GM18951 (cell line): ENCODE measurements around the gene TSPEAR.

Experiments used
- POLR2A ChIP-seq: IDR thresholded peaks from 4 replicates; pipeline ENCODE4 v1.6.1; 2011; ENCODE audit warnings: mild to moderate bottlenecking; ENCODE audit not compliant: insufficient read length, insufficient read depth; ENCODE audit errors: extremely low read depth
- in situ Hi-C: fragments of 300-500 bp; cut with MboI; formaldehyde crosslinking; loops from one replicate; pipeline ENCODE4 v1.12.0; 2022; ENCODE audit warnings: low sequenced_read_pairs, mixed read lengths, inconsistent platforms; ENCODE audit not compliant: unreplicated experiment

The TSPEAR gene

DNA sequence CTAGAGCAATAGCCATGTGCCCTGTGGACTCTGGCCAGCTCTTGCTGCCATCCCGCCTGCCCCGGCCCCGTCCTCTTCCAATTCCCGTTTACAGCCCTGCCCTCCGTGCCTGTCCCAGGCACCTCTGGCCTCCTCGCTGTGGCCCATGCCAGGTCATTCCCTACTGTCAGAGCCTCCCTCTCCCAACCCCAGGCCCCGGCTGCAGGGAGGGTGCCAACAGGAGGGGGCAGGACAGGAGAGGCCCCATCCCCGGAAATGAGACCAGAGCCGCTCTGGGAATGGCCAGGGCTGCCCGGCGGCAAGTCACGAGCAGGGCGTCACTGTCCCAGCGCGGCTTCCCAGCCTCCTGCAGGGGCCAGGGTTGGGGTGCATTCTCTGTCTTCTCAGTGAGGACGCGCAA is 23.5 kb upstream of the TSPEAR start:
- TF ChIP-seq POLR2A: no peak
- in situ Hi-C loops: no loop called here

DNA sequence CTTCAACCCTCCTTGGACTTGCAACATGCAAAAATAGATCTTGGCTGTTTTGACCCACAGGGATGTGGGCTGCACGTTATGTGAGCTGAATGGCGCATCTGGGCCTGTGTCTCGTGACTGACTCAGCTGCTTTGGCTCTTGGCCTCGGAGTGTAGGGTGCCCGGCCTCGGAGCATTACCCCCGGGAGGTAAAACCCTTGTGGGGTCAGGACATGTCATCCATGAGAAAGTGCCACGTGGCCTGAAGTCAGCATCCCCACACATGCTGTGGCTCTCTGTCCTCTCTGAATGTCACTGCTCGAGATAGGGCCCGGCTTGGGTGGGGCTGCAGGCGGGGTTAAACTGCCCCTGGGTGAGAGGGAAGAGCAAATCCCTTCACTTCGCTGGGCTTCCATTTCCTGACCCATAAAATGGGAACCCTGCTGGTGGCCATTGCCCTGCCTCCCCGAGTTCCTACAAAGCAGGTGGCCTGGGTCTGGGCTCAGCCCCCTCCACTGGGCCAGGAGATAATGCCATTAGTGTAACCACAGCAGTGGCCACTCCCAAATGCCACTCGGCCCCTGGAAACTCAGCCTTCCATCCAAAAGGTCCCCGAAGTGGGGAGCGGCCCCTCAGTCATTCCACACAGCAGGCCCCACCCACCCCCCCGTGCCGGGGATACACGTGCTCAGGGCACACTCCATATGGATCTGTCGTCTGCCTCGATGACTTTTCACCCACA is 22.8 kb upstream of the TSPEAR start:
- TF ChIP-seq POLR2A: no peak
- in situ Hi-C loops: no loop called here

DNA sequence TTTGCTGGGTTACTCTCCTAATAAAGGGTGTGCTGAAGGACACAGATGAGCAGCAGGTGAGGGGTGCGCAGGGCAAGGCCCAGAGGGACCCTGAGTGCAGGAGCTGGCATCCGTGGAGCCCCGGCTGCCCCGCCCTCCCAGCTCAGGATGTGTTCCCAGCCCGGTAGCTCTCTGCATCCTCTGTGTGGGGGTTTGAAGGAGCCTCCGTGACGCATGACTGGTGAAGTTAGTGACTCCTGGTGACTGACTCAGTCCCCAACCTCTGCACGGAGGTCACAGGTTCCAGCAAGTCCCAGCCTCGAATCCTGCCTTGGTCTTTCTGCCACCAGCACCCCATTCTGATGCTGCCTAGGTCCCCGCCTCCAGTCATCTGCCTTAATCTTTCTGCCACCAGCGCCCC is 21.6 kb upstream of the TSPEAR start:
- in situ Hi-C loops: no loop called here
- no peak for TF ChIP-seq POLR2A

DNA sequence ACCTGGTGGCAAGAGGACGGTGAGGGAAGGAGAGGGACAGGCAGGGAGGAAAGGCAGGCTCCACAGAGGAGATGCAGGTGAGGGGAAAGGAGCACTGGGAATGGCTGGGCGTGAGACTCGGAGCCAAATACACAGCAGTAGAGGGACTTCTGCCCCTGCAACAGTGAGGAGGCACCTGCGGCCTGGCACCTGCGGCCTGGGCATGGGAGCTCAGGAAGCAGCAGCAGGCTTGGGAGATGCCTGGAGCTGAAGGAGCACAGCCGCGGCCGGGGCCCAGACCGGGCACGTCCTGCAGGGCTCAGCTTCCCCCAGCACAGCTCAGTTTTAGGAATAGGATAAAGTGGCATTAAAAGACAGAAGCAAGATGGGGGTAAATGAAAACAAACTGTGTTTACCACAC is 20.9 kb upstream of the TSPEAR start:
- in situ Hi-C loops: no loop called here
- TF ChIP-seq POLR2A: no peak

DNA sequence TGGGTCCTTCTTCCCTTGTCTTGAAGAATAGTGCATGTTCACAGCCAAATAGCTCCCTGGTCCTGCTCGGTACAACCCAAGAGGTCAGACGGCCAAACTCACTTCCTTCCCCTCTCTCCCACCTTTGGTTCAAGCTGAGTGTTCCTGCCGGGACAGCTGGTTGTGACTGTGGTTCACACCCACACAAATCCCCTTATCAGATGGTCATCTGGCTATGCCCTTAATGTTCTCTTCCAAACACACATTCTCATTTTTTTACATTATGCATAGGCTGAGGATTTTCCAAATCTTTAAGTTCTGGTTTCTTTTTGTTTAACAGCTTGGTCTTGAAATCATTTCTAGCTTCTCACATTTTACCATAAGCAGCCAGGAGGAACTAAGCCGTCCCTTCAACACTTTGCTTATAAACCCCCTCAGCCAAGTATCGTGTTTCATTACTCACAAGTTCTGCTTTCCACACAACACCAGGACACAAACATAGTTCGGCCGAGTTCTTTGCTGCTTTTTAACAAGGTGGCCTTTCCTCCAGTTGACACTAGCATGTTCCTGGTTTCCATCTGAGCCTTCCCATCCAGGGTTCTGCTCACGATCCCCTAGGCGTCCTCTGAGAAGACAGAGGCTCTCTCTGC is 19.7 kb upstream of the TSPEAR start:
- in situ Hi-C loops: no loop called here

DNA sequence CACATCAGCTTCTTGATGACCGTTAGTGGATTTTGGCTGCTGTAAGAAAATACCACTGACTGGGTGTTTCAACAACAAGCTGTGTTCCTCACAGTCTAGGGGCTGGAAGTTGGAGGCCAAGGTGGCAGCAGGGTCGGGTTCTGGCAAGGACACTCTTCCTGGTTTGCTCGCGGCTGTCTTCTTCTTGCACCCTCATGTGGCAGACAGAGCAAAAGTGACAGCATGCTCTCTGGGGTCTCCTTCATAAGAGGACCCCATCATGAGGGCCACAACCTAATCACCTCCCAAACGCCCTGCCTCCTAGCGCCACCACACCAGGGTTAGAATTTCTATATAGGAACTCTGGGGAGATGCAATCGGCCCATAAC is 18.6 kb upstream of the TSPEAR start:
- in situ Hi-C loops: no loop called here
- no peak for TF ChIP-seq POLR2A

More for the DNA sequence above, 19.7 kb upstream of the TSPEAR start:
- no peak for TF ChIP-seq POLR2A

DNA sequence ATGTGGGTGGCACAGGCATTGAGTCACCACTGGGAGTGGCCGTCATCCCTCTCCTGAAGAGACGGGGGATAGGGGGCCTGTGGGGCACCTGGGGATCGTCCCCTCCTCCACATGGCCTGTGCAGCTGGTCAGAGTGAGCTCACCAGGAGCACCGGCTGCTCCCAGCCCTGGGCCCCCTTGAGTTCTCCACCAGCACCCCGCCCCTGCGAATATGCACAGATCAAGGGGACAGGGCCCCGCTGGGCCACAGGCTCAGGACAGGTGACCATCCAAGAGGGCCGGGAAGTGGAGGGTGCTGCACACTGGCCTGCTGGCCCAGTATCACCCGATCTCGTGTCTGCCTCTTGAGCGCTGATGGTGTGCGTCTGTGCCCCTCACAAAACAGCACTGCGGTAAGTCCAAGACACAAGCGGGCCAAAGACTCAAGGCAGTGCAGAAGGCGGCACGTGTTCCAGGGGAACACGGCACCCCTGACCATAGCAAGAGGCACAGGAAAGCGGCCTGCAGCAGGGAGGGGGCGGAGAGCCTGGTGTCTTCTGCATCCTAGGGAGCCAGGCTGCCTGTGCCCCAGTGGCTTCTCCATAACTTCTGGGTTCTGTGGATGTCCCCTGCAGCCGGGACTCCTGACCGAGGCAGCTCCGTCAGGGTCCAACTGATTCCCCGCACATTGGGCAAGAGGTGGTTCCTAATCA is 18.1 kb upstream of the TSPEAR start:
- no peak for TF ChIP-seq POLR2A
- in situ Hi-C loops: no loop called here

DNA sequence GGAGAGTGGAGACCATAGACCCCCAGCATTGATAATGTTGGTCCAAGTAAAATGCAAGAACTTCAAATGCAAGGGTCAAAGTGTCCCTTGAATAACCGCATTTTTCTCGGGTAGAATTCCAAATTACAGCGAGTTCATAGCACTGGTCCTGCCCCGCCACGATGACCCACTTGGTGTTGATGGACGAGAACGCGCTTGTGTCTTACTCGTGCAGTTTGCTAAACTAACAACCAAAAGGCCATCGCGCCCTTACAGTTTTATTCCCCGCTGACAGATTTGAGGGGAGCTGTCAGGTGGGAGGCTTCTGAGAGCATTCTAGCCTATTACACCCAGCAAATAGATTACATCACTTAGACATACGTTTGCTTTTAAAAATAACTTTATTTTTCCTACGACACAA is 17.3 kb upstream of the TSPEAR start:
- no peak for TF ChIP-seq POLR2A
- in situ Hi-C loops: no loop called here

DNA sequence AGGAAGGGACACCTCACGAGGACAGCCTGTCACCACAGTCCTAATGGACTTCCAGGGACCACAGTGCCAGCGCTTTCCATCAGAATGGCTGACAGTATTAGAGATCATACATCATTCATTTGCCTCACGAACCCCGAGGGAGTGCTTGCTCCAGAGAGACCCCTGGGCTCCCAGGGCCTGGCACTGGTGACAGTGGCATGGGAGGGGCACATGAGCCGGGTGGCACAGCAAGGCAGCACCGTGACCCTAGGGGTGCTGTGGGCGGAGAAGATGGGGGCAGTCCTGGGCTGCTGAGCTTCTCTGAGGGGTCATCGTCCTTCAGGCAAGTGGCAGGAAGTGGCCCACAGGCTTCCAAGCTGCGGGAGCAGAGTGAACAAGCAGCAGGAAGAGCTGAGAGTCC is 16.4 kb upstream of the TSPEAR start:
- in situ Hi-C loops: no loop called here
- no peak for TF ChIP-seq POLR2A

DNA sequence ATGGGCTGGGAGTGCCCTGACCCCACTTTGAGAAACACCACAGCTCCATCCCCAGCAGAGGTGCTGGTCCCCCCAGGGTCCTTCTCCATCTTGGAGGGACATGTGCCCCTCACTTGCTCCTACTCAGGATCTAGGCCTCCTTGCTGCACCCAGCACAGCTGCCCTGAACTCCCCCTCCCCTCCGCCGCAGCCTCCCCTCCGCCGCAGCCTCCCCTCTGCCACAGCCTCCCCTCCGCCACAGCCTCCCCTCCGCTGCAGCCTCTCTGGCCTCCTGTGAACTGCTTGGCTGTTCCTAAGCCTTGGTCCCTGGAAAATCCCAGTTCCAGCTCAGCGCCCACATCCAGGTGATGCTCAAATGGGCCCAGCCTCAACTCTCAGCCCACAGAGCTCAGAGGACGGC is 15.9 kb upstream of the TSPEAR start:
- in situ Hi-C loops: no loop called here
- TF ChIP-seq POLR2A: no peak

DNA sequence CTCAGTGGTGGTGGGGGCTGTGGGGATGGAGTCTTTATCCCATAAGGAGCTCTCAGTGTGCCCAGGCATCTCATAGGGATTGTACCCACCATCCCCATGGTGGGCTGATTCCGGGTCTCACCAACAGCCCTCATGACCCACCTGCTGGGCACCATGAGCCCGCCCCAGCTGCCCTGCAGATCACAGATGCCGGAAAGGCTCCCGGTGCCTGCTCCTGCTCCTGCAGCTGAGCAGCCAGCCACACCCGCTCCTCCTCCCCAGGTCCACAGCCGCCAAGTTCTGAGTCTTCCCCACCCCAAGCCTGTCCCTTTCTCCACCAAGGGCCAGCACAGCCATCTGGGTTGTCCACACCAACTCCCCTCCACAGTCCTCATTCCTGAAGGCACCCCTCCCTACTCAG is 15.5 kb upstream of the TSPEAR start:
- in situ Hi-C loops: no loop called here
- TF ChIP-seq POLR2A: no peak

DNA sequence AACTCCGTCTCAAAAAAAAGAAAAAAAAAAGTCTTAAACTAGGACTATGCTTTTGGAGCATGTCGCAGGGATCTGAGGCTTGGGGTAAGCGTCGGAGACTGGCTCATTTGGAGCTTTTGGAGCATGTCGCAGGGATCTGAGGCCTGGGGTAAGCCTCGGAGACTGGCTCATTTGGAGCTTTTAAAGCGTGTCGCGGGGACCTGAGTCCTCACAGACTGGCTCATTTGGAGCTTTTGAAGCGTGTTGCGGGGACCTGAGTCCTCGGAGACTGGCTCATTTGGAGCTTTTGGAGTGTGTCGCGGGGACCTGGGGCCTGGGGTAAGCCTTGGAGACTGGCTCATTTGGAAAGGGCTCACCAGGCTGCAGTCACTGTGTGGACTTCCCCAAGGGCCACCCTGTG is 13.6 kb upstream of the TSPEAR start:
- no peak for TF ChIP-seq POLR2A
- in situ Hi-C loops: no loop called here

DNA sequence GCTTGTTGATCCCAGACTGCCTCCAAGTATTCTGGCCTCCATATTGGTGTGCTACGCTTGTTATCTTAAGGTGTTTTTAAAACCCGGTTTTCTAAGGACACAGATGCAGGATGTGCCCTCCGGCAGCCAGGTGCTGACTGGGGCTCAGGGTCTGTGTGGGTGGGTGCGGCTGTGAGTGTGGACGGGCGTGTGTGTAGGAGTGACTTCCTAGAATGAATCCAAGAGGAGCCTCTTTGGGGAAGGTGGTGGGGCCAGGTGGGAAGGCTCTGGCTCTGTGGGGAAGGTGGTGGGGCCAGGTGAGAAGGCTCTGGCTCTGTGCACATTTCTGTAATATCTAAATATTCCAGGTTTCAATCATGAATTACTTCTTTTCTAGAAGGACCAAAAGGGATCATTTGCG is 12.8 kb upstream of the TSPEAR start:
- in situ Hi-C loops: no loop called here
- TF ChIP-seq POLR2A: no peak
